ENCODE measurements around the gene RAP2C.

The RAP2C gene

GRCh38 chrX:132219343-132219768 lies at the start of gene RAP2C:
RAP2C (minus strand) TSS chrX:132219447; CDS start chrX:132217268, 2,179 bp downstream.
- ATAC-seq (peak; percentile 50), DNase-seq (peak; percentile 59)
- Mint-ChIP-seq H3K36me3 (ENCODE audit: low read depth) (peaks cover 8% of the 10 kb centered on the region), H3K4me3 (peak within 1 kb of the TSS; percentile 90), H3K27me3 (no peaks in the 10 kb centered on the region), H3K9me3 (no peaks in the 10 kb centered on the region), H3K4me1 (peaks cover 16% of the 10 kb centered on the region), H3K27ac (peak within 1 kb of the TSS; percentile 83)

GRCh38 chrX:132267392-132267791 lies 48.1 kb upstream of the RAP2C start:
- ATAC-seq (no peak), DNase-seq (no peak)
- Mint-ChIP-seq H3K27me3 (no peaks in the 10 kb centered on the region), H3K9me3 (no peaks in the 10 kb centered on the region), H3K36me3 (ENCODE audit: low read depth) (no peaks in the 10 kb centered on the region), H3K27ac (no peak overlapping the region), H3K4me3 (no peak overlapping the region), H3K4me1 (peaks cover 22% of the 10 kb centered on the region)

GRCh38 chrX:132266583-132267355 lies 47.5 kb upstream of the RAP2C start:
- H3K4me1 Mint-ChIP-seq = peaks cover 25% of the 10 kb centered on the region
- DNase-seq (peak; percentile 13), ATAC-seq (peak; percentile 97)
- H3K36me3 Mint-ChIP-seq (ENCODE audit: low read depth) = no peaks in the 10 kb centered on the region
- no peaks in the 10 kb centered on the region for H3K27me3 Mint-ChIP-seq
- H3K9me3 Mint-ChIP-seq = no peaks in the 10 kb centered on the region
- no peak overlapping the region for H3K4me3 Mint-ChIP-seq
- H3K27ac Mint-ChIP-seq = peak overlapping the region; percentile 27

- Mint-ChIP-seq H3K27ac (no peak overlapping the region), H3K27me3 (no peaks in the 10 kb centered on the region), H3K9me3 (no peaks in the 10 kb centered on the region), H3K4me1 (peaks cover 19% of the 10 kb centered on the region), H3K36me3 (ENCODE audit: low read depth) (no peaks in the 10 kb centered on the region), H3K4me3 (no peak overlapping the region)
- no peak for ATAC-seq
- DNase-seq = no peak
These were observed 43.9 kb upstream of the RAP2C start for GRCh38 chrX:132263127-132263526.

- Mint-ChIP-seq H3K9me3 (no peaks in the 10 kb centered on the region), H3K27ac (no peak overlapping the region), H3K27me3 (no peaks in the 10 kb centered on the region), H3K36me3 (ENCODE audit: low read depth) (no peaks in the 10 kb centered on the region), H3K4me1 (peaks cover 2% of the 10 kb centered on the region), H3K4me3 (no peak overlapping the region)
- no peak for DNase-seq
- no peak for ATAC-seq
These were observed 39.3 kb upstream of the RAP2C start for GRCh38 chrX:132258509-132258908.

- Mint-ChIP-seq H3K9me3 (no peaks in the 10 kb centered on the region), H3K4me1 (peaks cover under 1% of the 10 kb centered on the region), H3K36me3 (ENCODE audit: low read depth) (no peaks in the 10 kb centered on the region), H3K4me3 (no peak overlapping the region), H3K27me3 (no peaks in the 10 kb centered on the region), H3K27ac (no peak overlapping the region)
- no peak for DNase-seq
- no peak for ATAC-seq
These were observed 37.9 kb upstream of the RAP2C start for GRCh38 chrX:132257116-132257515.

- Mint-ChIP-seq H3K4me3 (no peak overlapping the region), H3K27me3 (no peaks in the 10 kb centered on the region), H3K27ac (no peak overlapping the region), H3K4me1 (peaks cover 2% of the 10 kb centered on the region), H3K36me3 (ENCODE audit: low read depth) (no peaks in the 10 kb centered on the region), H3K9me3 (no peaks in the 10 kb centered on the region)
- ATAC-seq (no peak), DNase-seq (no peak)
These were observed 16.9 kb upstream of the RAP2C start for GRCh38 chrX:132236121-132236520.

GRCh38 chrX:132235488-132235887 lies 16.2 kb upstream of the RAP2C start:
- ATAC-seq (no peak), DNase-seq (no peak)
- Mint-ChIP-seq H3K27ac (no peak overlapping the region), H3K9me3 (no peaks in the 10 kb centered on the region), H3K36me3 (ENCODE audit: low read depth) (no peaks in the 10 kb centered on the region), H3K27me3 (no peaks in the 10 kb centered on the region), H3K4me1 (peaks cover 7% of the 10 kb centered on the region), H3K4me3 (no peak overlapping the region)

- no peaks in the 10 kb centered on the region for H3K36me3 Mint-ChIP-seq (ENCODE audit: low read depth)
- DNase-seq = no peak
These were observed 12.3 kb upstream of the RAP2C start for GRCh38 chrX:132231587-132231986.

GRCh38 chrX:132227383-132228112 lies 8.3 kb upstream of the RAP2C start:
- Mint-ChIP-seq H3K27ac (no peak overlapping the region), H3K4me3 (no peak overlapping the region), H3K4me1 (peaks cover 14% of the 10 kb centered on the region)

More at GRCh38 chrX:132231587-132231986, 12.3 kb upstream of the RAP2C start:
- H3K9me3 Mint-ChIP-seq = no peaks in the 10 kb centered on the region
- no peak overlapping the region for H3K4me3 Mint-ChIP-seq
- peaks cover 14% of the 10 kb centered on the region for H3K4me1 Mint-ChIP-seq
- ATAC-seq = no peak
- H3K27ac Mint-ChIP-seq = no peak overlapping the region
- H3K27me3 Mint-ChIP-seq = no peaks in the 10 kb centered on the region

GRCh38 chrX:132226169-132226568 lies 6.9 kb upstream of the RAP2C start:
- no peak for ATAC-seq
- Mint-ChIP-seq H3K36me3 (ENCODE audit: low read depth) (no peaks in the 10 kb centered on the region), H3K27ac (no peak overlapping the region), H3K27me3 (no peaks in the 10 kb centered on the region), H3K4me3 (no peak overlapping the region), H3K4me1 (peaks cover 12% of the 10 kb centered on the region), H3K9me3 (no peaks in the 10 kb centered on the region)
- no peak for DNase-seq

More at GRCh38 chrX:132227383-132228112, 8.3 kb upstream of the RAP2C start:
- DNase-seq (no peak), ATAC-seq (no peak)
- no peaks in the 10 kb centered on the region for H3K27me3 Mint-ChIP-seq
- no peaks in the 10 kb centered on the region for H3K9me3 Mint-ChIP-seq
- H3K36me3 Mint-ChIP-seq (ENCODE audit: low read depth) = no peaks in the 10 kb centered on the region

GRCh38 chrX:132218100-132218812 lies 991 bp downstream of the RAP2C start:
- peak overlapping the region; percentile 90 for H3K4me3 Mint-ChIP-seq
- peak; percentile 58 for ATAC-seq
- H3K36me3 Mint-ChIP-seq (ENCODE audit: low read depth) = peaks cover 15% of the 10 kb centered on the region
- no peaks in the 10 kb centered on the region for H3K27me3 Mint-ChIP-seq
- peak; percentile 77 for DNase-seq
- H3K27ac Mint-ChIP-seq = peak overlapping the region; percentile 83
- peaks cover 24% of the 10 kb centered on the region for H3K4me1 Mint-ChIP-seq
- H3K9me3 Mint-ChIP-seq = no peaks in the 10 kb centered on the region

- peak; percentile 71 for DNase-seq
- ATAC-seq = peak; percentile 76
- Mint-ChIP-seq H3K36me3 (ENCODE audit: low read depth) (peaks cover 18% of the 10 kb centered on the region), H3K27ac (peak overlapping the region; percentile 97), H3K4me3 (peak overlapping the region; percentile 90), H3K4me1 (peaks cover 31% of the 10 kb centered on the region), H3K9me3 (no peaks in the 10 kb centered on the region), H3K27me3 (no peaks in the 10 kb centered on the region)
These were observed 1.8 kb downstream of the RAP2C start for GRCh38 chrX:132217203-132218073.

GRCh38 chrX:132216806-132217202 lies 2.4 kb downstream of the RAP2C start:
- H3K27ac Mint-ChIP-seq = peak overlapping the region; percentile 97
- peak overlapping the region; percentile 90 for H3K4me3 Mint-ChIP-seq
- no peaks in the 10 kb centered on the region for H3K27me3 Mint-ChIP-seq
- H3K36me3 Mint-ChIP-seq (ENCODE audit: low read depth) = peaks cover 22% of the 10 kb centered on the region
- H3K4me1 Mint-ChIP-seq = peaks cover 36% of the 10 kb centered on the region
- DNase-seq (no peak), ATAC-seq (peak; percentile 60)
- no peaks in the 10 kb centered on the region for H3K9me3 Mint-ChIP-seq

All from activated naive CD8-positive, alpha-beta T cell treated with anti-CD3 and anti-CD28 coated beads, Interleukin-2, amount 50 U/mL, for 24 hours (primary cell).